GM12872 (cell line): ENCODE measurements around the gene COL2A1.

Source experiments
- TF ChIP-seq, protein P1 (sequence below): IDR thresholded peaks from 3 replicates; pipeline ENCODE4 v1.5.1; 2011; ENCODE audit warnings: low read depth, mild to moderate bottlenecking, low read length, moderate library complexity; ENCODE audit not compliant: insufficient read depth

The COL2A1 gene

GRCh38 chr12:47946413-47947323, 57.6 kb downstream of the COL2A1 start:
- TF ChIP-seq, protein P1, sequence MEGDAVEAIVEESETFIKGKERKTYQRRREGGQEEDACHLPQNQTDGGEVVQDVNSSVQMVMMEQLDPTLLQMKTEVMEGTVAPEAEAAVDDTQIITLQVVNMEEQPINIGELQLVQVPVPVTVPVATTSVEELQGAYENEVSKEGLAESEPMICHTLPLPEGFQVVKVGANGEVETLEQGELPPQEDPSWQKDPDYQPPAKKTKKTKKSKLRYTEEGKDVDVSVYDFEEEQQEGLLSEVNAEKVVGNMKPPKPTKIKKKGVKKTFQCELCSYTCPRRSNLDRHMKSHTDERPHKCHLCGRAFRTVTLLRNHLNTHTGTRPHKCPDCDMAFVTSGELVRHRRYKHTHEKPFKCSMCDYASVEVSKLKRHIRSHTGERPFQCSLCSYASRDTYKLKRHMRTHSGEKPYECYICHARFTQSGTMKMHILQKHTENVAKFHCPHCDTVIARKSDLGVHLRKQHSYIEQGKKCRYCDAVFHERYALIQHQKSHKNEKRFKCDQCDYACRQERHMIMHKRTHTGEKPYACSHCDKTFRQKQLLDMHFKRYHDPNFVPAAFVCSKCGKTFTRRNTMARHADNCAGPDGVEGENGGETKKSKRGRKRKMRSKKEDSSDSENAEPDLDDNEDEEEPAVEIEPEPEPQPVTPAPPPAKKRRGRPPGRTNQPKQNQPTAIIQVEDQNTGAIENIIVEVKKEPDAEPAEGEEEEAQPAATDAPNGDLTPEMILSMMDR = no peak

- TF ChIP-seq, protein P1 = no peak
Observed at GRCh38 chr12:47945341-47945728, 58.9 kb downstream of the COL2A1 start.

DNA sequence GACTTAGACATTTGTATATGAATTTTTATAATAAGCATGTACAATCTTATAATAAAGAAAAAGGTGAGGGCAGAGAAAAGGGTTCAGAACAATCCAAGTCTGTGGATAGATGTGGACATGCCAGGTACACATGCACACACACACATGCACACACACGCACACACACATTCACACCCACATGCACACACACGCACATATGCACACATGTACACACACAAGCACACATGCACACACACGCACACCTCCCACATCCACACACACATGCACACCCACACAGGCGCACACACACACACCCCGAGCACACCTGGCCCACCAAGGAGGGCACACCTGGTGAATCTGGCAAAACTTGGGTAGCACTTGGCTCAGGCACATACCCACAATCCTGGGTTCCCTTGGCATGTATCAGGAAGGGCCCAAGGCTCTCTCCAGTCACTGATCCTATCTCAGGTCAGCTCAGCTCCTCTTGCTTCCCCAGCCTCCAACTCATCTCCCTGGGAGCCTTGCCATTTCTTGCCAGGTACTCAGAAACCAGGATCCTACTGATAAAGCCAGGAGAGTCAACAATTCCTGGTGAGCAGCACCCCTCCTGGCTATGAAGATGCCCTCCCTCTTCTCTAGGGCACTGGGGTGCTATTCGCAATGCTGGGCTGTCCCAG, 59.5 kb downstream of the COL2A1 start:
- TF ChIP-seq, protein P1 = no peak

DNA sequence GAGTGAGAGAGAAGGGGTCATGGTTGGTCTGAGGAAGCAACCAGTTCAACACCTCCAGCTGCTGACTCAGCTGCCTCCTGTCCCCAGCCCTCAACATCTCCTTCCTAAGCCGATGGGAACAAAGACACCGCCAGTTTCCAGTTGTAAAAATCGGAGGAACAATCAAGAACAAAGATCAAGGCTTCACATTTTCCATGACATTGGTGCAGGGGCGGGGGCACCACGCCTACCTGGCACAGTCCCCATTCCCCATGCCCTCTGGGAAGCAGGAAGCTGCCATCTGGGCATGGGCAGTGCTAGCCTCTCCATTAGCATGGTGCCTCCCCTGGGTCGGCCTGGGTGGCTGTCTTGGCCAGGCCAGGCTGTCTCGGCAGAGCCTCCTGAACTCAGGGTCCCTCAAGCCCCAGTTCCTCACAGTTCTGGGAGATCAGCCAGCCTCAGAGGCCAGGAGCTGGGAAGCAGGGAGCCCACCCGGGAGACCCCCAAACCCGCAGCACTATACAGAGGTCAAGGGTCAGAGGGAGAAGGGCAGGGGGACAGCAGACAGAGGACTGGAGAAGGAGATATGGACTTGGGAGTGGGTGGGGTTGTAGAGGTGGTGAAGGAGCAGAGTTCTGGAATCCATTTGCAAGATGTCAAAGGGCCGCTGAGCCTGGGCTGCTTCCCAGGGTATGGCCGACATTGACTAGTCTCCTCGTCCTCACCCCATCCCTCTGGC, 60.5 kb downstream of the COL2A1 start:
- TF ChIP-seq, protein P1 = no peak

- TF ChIP-seq, protein P1 = no peak
Observed at GRCh38 chr12:47942614-47943225, 61.6 kb downstream of the COL2A1 start.

DNA sequence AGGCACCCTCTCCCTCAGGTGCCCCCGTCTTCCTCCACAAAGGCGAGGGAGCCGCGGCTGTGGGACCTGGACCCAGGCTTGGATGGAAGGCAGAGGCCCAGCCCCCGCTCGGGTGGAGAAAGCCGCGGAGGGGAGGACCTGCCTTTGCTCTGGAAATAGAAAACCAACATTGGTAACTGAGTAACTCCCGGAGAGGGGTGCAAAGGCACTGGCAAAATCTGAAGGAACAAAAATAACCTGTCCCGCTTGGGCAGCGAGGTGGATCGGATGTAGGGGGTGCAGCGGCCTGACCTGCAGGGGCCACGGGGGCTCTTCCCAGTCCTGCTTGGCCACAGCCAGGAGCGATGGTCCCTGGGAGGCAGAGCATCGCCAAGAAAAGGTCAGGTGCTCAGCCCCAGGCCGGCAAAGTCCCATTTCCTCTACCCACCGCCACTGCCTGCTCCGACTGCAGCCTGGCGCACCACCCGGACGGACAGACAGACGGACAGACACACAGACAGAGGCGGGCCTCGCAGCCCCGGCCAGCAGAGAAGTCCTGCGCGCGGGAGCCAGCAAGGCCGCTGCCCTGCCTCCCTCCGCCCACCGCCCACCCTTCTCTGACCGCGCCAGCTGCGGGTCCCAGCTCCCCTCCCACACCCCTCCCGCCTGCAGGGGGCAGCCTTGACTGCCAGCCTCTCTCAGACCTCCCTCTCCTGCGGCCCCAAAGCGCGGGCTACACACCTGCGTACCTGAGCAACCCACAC, 62.2 kb downstream of the COL2A1 start:
- TF ChIP-seq, protein P1 = peak; percentile 42; the same call in 2 of the 3 replicates
